NCI-H2081 (cell line): ENCODE results near the gene PEX3.

Experiments used
- DNase-seq, 2 experiments: peaks; one replicate each; lab custom pipeline; 2025; lab: John Stamatoyannopoulos, UW

PEX3 gene

GRCh38 chr6:143539734-143540133, 89.1 kb downstream of the PEX3 start:
- no peak for DNase-seq

- no peak for DNase-seq
These were observed 89.6 kb downstream of the PEX3 start for GRCh38 chr6:143540192-143540591.
